K562 (cell line): ENCODE measurements around the gene ZSWIM1. TPM values are rescaled to one million over a fixed set of nuclear protein-coding genes. Genes with fewer than 3 reads are reported as not detected.
A peak's percentile ranks its signal among the peaks of the same experiment; 100 is the strongest.

ENCODE experiments used
- ATAC-seq: fragments of 200-7000 bp; cut with Tn5 transposase; 3 replicates; pipeline ENCODE4 v1.9.1; 2020; ENCODE audit warnings: moderate library complexity
- BruUV-seq: library from RNA; stranded (reverse); fragments of 400-500 nt; replicated peaks from 2 replicates; lab custom pipeline; 2021; lab: Mats Ljungman, UMichigan
- CTCF ChIA-PET: fragments of 300-600 bp; formaldehyde crosslinking; extraction: SDS; loops from one replicate; lab custom pipeline; 2021; ENCODE audit warnings: low intra/inter-chr PET ratio; lab: Yijun Ruan, JAX
- POLR2A ChIA-PET: fragments of 300-600, 350-650 bp; sonication (Branson Sonifier 250); formaldehyde crosslinking; extraction: SDS; loops from one replicate; lab custom pipeline; 2021; ENCODE audit warnings: antibody characterized with exemption, inconsistent platforms; lab: Yijun Ruan, JAX
- DNase-seq, 4 experiments: peaks; one replicate each; pipeline versions ENCODE4 v3.0.0 to v3.0.0-alpha.2; 2011 to 2018; ENCODE audit warnings: low spot score in 3 of 4, mixed read lengths in 3 of 4; ENCODE audit errors: extremely low read depth in 1 of 4
- FAIRE-seq: peaks from 2 replicates; lab custom pipeline; 2011; peaks lifted over from hg19 to GRCh38; lab: Jason Lieb, UNC
- H2AFZ ChIP-seq: 2 replicates; pipeline ENCODE4 v1.6.0; 2011; ENCODE audit warnings: low read depth, low read length, control low read depth, inconsistent platforms
- H3K27ac ChIP-seq: fragments of 200-600 bp; 3 replicates; pipeline ENCODE4 v1.8.0; 2011; ENCODE audit warnings: low read depth, mild to moderate bottlenecking, control low read depth, inconsistent platforms, low read length, moderate library complexity, mixed read lengths; ENCODE audit errors: extremely low read depth
- H3K27me3 ChIP-seq, 2 experiments: fragments of 300-600 bp in 1 of 2; 2 replicates in 1 of 2; 3 replicates in 1 of 2; pipeline versions ENCODE4 v1.6.0 to v1.8.0; 2011; ENCODE audit warnings: inconsistent platforms in 2 of 2, low read length in 2 of 2, mild to moderate bottlenecking in 1 of 2, mixed read lengths in 1 of 2, moderate library complexity in 1 of 2; ENCODE audit not compliant: control insufficient read depth in 2 of 2, insufficient read depth in 2 of 2
- H3K36me3 ChIP-seq: fragments of 300-600 bp; 3 replicates; pipeline ENCODE4 v1.8.0; 2011; ENCODE audit warnings: mild to moderate bottlenecking, low read length, inconsistent platforms; ENCODE audit not compliant: control insufficient read depth, insufficient read depth
- H3K4me1 ChIP-seq, 2 experiments: fragments of 200-600 bp in 1 of 2; replicated peaks in 1 of 2; 2 replicates in 1 of 2; 3 replicates in 1 of 2; pipeline versions ENCODE4 v1.5.1 to v1.8.0; 2011; ENCODE audit warnings: inconsistent platforms in 2 of 2, low read length in 2 of 2, mild to moderate bottlenecking in 1 of 2, mixed read lengths in 1 of 2, moderate library complexity in 1 of 2; ENCODE audit not compliant: control insufficient read depth in 2 of 2, insufficient read depth in 2 of 2
- H3K4me2 ChIP-seq: 2 replicates; pipeline ENCODE4 v1.6.1; 2011; ENCODE audit warnings: low read length, control low read depth, inconsistent platforms, mixed read lengths; ENCODE audit not compliant: insufficient read depth
- H3K4me3 ChIP-seq: fragments of 200-600 bp; sonication (generic), shearing (Covaris generic); 2 replicates; pipeline ENCODE4 v1.5.1; 2016; ENCODE audit warnings: control low read depth, inconsistent platforms
- H3K79me2 ChIP-seq: fragments of 200-600 bp; 3 replicates; pipeline ENCODE4 v1.8.0; 2011; ENCODE audit warnings: low read length, inconsistent platforms; ENCODE audit not compliant: control insufficient read depth, insufficient read depth
- H3K9ac ChIP-seq, 2 experiments: 2 replicates each; pipeline versions ENCODE4 v1.6.0 to v1.6.1; 2011; ENCODE audit warnings: low read depth in 2 of 2, low read length in 2 of 2, control low read depth in 1 of 2, inconsistent platforms in 1 of 2, mild to moderate bottlenecking in 1 of 2, mixed read lengths in 1 of 2; ENCODE audit not compliant: insufficient read depth in 1 of 2
- H3K9me1 ChIP-seq: one replicate; pipeline ENCODE4 v1.6.0; 2011; ENCODE audit warnings: inconsistent platforms, mild to moderate bottlenecking, low read length, moderate library complexity; ENCODE audit not compliant: control insufficient read depth, insufficient read depth
- H3K9me3 ChIP-seq: replicated peaks from 2 replicates; pipeline ENCODE4 v1.5.1; 2011; ENCODE audit warnings: low read depth, low read length, inconsistent platforms; ENCODE audit not compliant: control insufficient read depth, insufficient read depth
- H4K20me1 ChIP-seq: replicated peaks from 2 replicates; pipeline ENCODE4 v1.6.1; 2011; ENCODE audit warnings: low read length, inconsistent platforms, mixed read lengths; ENCODE audit not compliant: control insufficient read depth, insufficient read depth
- AFF1 ChIP-seq, 2 experiments: fragments of 450-650 bp; IDR thresholded peaks; 2 replicates each; pipeline ENCODE4 v1.6.1; 2018; ENCODE audit warnings: mild to moderate bottlenecking in 2 of 2, low read depth in 1 of 2; ENCODE audit not compliant: partially characterized antibody in 2 of 2
- BRF2 ChIP-seq: IDR thresholded peaks from 3 replicates; pipeline ENCODE4 v1.6.1; 2011; ENCODE audit warnings: borderline replicate concordance, mild to moderate bottlenecking; ENCODE audit not compliant: insufficient read length, insufficient read depth
- CBFA2T2 ChIP-seq: fragments of 450-650 bp; conservative IDR thresholded peaks from 2 replicates; pipeline ENCODE4 v1.6.1; 2017; ENCODE audit warnings: mild to moderate bottlenecking
- ELF2 ChIP-seq: fragments of 250-450 bp; sonication (Bioruptor Pico); IDR thresholded peaks from 2 replicates; pipeline ENCODE4 v1.5.0; 2021; ENCODE audit warnings: mild to moderate bottlenecking
- KAT7 ChIP-seq: sonication (generic); formaldehyde crosslinking; IDR thresholded peaks from 2 replicates; pipeline ENCODE4 v1.8.0; 2022; ENCODE audit warnings: missing genetic modification reagents, mild to moderate bottlenecking, borderline replicate concordance
- MAFG ChIP-seq: fragments of 450-650 bp; conservative IDR thresholded peaks from 2 replicates; pipeline ENCODE4 v1.6.1; 2016; ENCODE audit warnings: missing genetic modification characterization, missing compliant biosample characterization
- MCM5 ChIP-seq: fragments of 450-650 bp; IDR thresholded peaks from 2 replicates; pipeline ENCODE4 v1.6.1; 2016; ENCODE audit warnings: low read depth
- PML ChIP-seq: IDR thresholded peaks from 2 replicates; pipeline ENCODE4 v1.6.1; 2012; ENCODE audit warnings: low read length, inconsistent platforms
- POLR3A ChIP-seq: IDR thresholded peaks from 2 replicates; pipeline ENCODE4 v1.6.1; 2011; ENCODE audit warnings: borderline replicate concordance, mild to moderate bottlenecking, moderate library complexity; ENCODE audit not compliant: insufficient read length, insufficient read depth; ENCODE audit errors: extremely low read depth
- PTBP1 ChIP-seq: fragments of 200-400 bp; formaldehyde crosslinking; IDR thresholded peaks from 2 replicates; pipeline ENCODE4 v1.6.1; 2017; ENCODE audit warnings: low read depth, low read length
- RBFOX2 ChIP-seq: fragments of 200-400 bp; formaldehyde crosslinking; IDR thresholded peaks from 2 replicates; pipeline ENCODE4 v1.6.1; 2017; ENCODE audit warnings: low read depth, mild to moderate bottlenecking, low read length, moderate library complexity
- TAL1 ChIP-seq: fragments of 450-650 bp; IDR thresholded peaks from 2 replicates; pipeline ENCODE4 v1.6.1; 2016; ENCODE audit warnings: mild to moderate bottlenecking
- TSHZ1 ChIP-seq: fragments of 250-450 bp; sonication (Bioruptor Pico); IDR thresholded peaks from 2 replicates; pipeline ENCODE4 v1.4.0; 2020; ENCODE audit warnings: mild to moderate bottlenecking, moderate library complexity
- WHSC1 ChIP-seq: IDR thresholded peaks from one replicate; pipeline ENCODE4 v1.6.1; 2012; ENCODE audit warnings: low read length, control low read depth, inconsistent platforms
- ZKSCAN1 ChIP-seq: fragments of 150-350 bp; IDR thresholded peaks from 2 replicates; pipeline ENCODE4 v1.6.1; 2016; ENCODE audit warnings: low read depth, low read length
- WGBS: fragments of 100-300 bp; shearing (Covaris generic); methylation state at CpG from one replicate; pipeline ENCODE4 v1.1.6; 2016; ENCODE audit warnings: low coverage, mixed read lengths; ENCODE audit not compliant: insufficient coverage; ENCODE audit errors: missing lambda C conversion rate; 5-methylcytosine and 5-hydroxymethylcytosine counted together
- in situ Hi-C: fragments of 300-500 bp; cut with MboI; formaldehyde crosslinking; loops from 4 replicates; pipeline ENCODE4 v1.15.0; 2018; ENCODE audit warnings: inconsistent platforms, mixed read lengths
- intact Hi-C: fragments of 100-400 bp; cut with micrococcal nuclease; formaldehyde crosslinking; loops from 2 replicates; pipeline ENCODE4 v1.14.2; 2022
- polyA plus RNA-seq, 8 experiments: library from polyadenylated mRNA; depleted of rRNA in 4 of 8; stranded (reverse) in 5 of 8; unstranded in 3 of 8; fragments of >200 nt; fragmentation: Nextera tagmentation in 2 of 8; fragmentation: Illumina TruSeq in 1 of 8; extraction: Ambion mirVana in 2 of 8; extraction: Trizol in 1 of 8; gene quantifications; 2 replicates each; pipeline versions ENCODE4 v1.2.1 to v1.2.3, GENCODE V29; 2011 to 2014; ENCODE audit warnings: inconsistent platforms in 1 of 8, missing spikeins in 1 of 8
- total RNA-seq, 7 experiments: library from RNA; depleted of rRNA in 6 of 7; stranded (reverse); fragments of >200 nt in 6 of 7; fragmentation: Illumina TruSeq in 2 of 7; extraction: Trizol in 2 of 7; gene quantifications; 2 replicates each; pipeline versions ENCODE4 v1.2.1 to v1.2.3, GENCODE V29; 2011 to 2021; ENCODE audit warnings: low replicate concordance in 1 of 7

The ZSWIM1 gene
- total and polyA plus RNA-seq, 9 of the 15 experiments (the other 6 are each of a cell fraction or from before 2014, with no cell fraction given), result 2.5 to 15.6 (median 9.5) TPM

GRCh38 chr20:45836841-45837240, 44.2 kb upstream of the ZSWIM1 start:
- POLR2A ChIA-PET, result no interaction called here
- no TSS peak for BruUV-seq
- WGBS, result 0% methylated on average over 1 of the region's 1 CpG
- TF ChIP-seq ELF2 (CRISPR knock-in tag) (no peak), PTBP1 (no peak), TSHZ1 (CRISPR knock-in tag) (no peak), AFF1 (IDR thresholded peaks at IDR 0.05; ENCODE audit: low read depth in 1 of 2, partially characterized antibody in 2 of 2) (no peak), MCM5 (no peak), TAL1 (peak; percentile 74), BRF2 (no peak), POLR3A (no peak), RBFOX2 (no peak), WHSC1 (no peak), KAT7 (CRISPR knock-in tag) (no peak), PML (no peak), ZKSCAN1 (no peak), CBFA2T2 (peak; percentile 89), MAFG (tag) (no peak)

More at GRCh38 chr20:45836841-45837240, 44.2 kb upstream of the ZSWIM1 start:
- Histone ChIP-seq H4K20me1 (no peaks in the 10 kb centered on the region), H3K27ac (no peak overlapping the region), H3K9me3 (no peaks in the 10 kb centered on the region), H3K4me2 (no peak overlapping the region), H2AFZ (no peak overlapping the region), H3K4me3 (no peak overlapping the region), H3K36me3 (no peaks in the 10 kb centered on the region), H3K9me1 (no peaks in the 10 kb centered on the region), H3K27me3 (no peaks in the 10 kb centered on the region), H3K9ac (no peak overlapping the region), H3K79me2 (no peaks in the 10 kb centered on the region), H3K4me1 (peaks cover 32 to 45% of the 10 kb centered on the region in 2 experiments)
- in situ Hi-C loops, result no loop called here
- CTCF ChIA-PET, result no interaction called here
- ATAC-seq, result peak; percentile 32; the same call in 2 of the 3 replicates
- FAIRE-seq, result peak; percentile 88
- peak; percentile 48 to 68 (median 51) for DNase-seq
- intact Hi-C loops, result loop anchor here (10.0 kb wide), 1 partner anchor 48 kb away; the partner anchor contains the start of genes SPATA25 and ZSWIM1
